Thoracic aorta (tissue), 2 donors: Measurements from ENCODE around the gene RNF157. TPM values are rescaled to one million over a fixed set of nuclear protein-coding genes. Genes with fewer than 3 reads are reported as not detected.

Experiments
- ATAC-seq: fragments of 150-250 bp; one replicate; pipeline ENCODE4 v1.8.0; 2017; ENCODE audit warnings: low read depth; ENCODE audit not compliant: insufficient number of reproducible peaks, low FRiP score
- DNase-seq: peaks from one replicate; pipeline ENCODE4 v3.0.0-alpha.2; 2020; ENCODE audit warnings: low spot score
- H3K27ac ChIP-seq, 2 donors: fragments of 200-600 bp; sonication (generic); 1 replicate in 1 of 2; 2 replicates in 1 of 2; pipeline ENCODE4 v1.5.1; 2016; ENCODE audit warnings: mild to moderate bottlenecking in 2 of 2, moderate library complexity in 2 of 2
- H3K27me3 ChIP-seq: fragments of 200-600 bp; sonication (generic); replicated peaks from 2 replicates; pipeline ENCODE4 v1.6.0; 2016; ENCODE audit warnings: mild to moderate bottlenecking; ENCODE audit not compliant: insufficient read depth
- H3K36me3 ChIP-seq: fragments of 200-600 bp; sonication (generic); one replicate; pipeline ENCODE4 v1.5.1; 2016
- H3K4me1 ChIP-seq, 2 donors: fragments of 200-600 bp; sonication (generic); 1 replicate in 1 of 2; 2 replicates in 1 of 2; pipeline versions ENCODE4 v1.5.1 to v1.6.0; 2016; ENCODE audit warnings: low read depth in 2 of 2, mild to moderate bottlenecking in 1 of 2; ENCODE audit not compliant: control insufficient read depth in 1 of 2
- H3K4me3 ChIP-seq: fragments of 200-600 bp; sonication (generic); 2 replicates; pipeline ENCODE4 v1.5.1; 2016; ENCODE audit warnings: mild to moderate bottlenecking
- H3K9me3 ChIP-seq: fragments of 200-600 bp; sonication (generic); 2 replicates; pipeline ENCODE4 v1.5.1; 2016
- total RNA-seq, 2 donors: library from RNA; depleted of rRNA; stranded (reverse); fragments of >200 nt; gene quantifications; one replicate each; pipeline versions ENCODE4 v1.1.0 to v1.2.3, GENCODE V29; 2016
- TF ChIP-seq, protein P1 (sequence below): fragments of 200-600 bp; sonication (generic); IDR thresholded peaks from one replicate; pipeline ENCODE4 v1.5.1; 2019; ENCODE audit warnings: antibody characterized with exemption

RNF157 gene
- total RNA-seq, 2 donors from 2014 or later, result 0.41 to 1.9 TPM

DNA sequence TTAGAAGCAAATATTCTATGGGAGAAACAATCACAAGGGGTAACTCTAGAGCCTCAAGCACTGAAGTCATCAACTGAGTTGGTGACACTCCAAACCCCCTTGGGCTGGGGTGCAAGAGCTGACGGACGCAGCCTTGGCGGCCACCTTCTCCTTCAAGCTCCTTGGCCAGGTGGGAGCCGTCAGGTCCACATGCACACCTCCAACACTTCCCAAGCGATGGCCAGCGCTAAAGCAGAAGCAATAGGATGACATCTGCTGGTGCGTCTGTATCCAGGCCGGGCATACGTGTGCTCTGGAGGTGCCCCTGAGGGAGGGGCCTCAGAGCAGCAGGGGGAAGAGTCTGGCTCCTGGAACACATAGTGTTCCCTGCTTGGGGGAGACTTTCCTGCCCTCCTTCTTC is 87.1 kb downstream of the RNF157 start:
- H3K27ac ChIP-seq, result no peak overlapping the region
- no peaks in the 10 kb centered on the region for H3K36me3 ChIP-seq
- no peaks in the 10 kb centered on the region for H3K27me3 ChIP-seq
- DNase-seq (no peak), ATAC-seq (no peak)
- H3K9me3 ChIP-seq, result no peaks in the 10 kb centered on the region
- H3K4me1 ChIP-seq, result peaks cover 0 to 14% of the 10 kb centered on the region in 2 donors
- no peak overlapping the region for H3K4me3 ChIP-seq
- TF ChIP-seq, protein P1, sequence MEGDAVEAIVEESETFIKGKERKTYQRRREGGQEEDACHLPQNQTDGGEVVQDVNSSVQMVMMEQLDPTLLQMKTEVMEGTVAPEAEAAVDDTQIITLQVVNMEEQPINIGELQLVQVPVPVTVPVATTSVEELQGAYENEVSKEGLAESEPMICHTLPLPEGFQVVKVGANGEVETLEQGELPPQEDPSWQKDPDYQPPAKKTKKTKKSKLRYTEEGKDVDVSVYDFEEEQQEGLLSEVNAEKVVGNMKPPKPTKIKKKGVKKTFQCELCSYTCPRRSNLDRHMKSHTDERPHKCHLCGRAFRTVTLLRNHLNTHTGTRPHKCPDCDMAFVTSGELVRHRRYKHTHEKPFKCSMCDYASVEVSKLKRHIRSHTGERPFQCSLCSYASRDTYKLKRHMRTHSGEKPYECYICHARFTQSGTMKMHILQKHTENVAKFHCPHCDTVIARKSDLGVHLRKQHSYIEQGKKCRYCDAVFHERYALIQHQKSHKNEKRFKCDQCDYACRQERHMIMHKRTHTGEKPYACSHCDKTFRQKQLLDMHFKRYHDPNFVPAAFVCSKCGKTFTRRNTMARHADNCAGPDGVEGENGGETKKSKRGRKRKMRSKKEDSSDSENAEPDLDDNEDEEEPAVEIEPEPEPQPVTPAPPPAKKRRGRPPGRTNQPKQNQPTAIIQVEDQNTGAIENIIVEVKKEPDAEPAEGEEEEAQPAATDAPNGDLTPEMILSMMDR, result no peak

DNA sequence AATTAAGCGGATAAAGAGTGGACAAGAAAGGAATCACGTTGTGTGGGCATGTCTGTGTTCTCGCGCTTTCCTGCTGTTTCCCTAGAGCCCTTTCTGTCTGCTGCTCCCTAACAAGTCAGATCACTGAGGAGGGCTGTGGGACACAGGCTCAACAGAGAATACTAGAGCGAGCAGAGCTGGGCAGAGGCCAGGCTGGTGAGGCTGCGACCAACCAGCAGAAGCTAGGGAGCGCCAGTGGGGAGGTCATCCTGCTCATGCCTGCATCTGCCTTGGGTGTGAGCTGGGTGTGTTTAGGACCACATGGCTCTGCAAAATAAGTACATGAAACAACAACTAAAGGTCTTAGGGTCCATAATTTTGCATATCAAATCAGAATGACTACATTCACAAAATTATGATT is 87.7 kb downstream of the RNF157 start:
- no peaks in the 10 kb centered on the region for H3K9me3 ChIP-seq
- no peaks in the 10 kb centered on the region for H3K27me3 ChIP-seq
- TF ChIP-seq, protein P1, result no peak
- H3K36me3 ChIP-seq, result no peaks in the 10 kb centered on the region
- no peak for DNase-seq
- H3K27ac ChIP-seq, result no peak overlapping the region
- no peak for ATAC-seq
- H3K4me1 ChIP-seq, result peaks cover 0 to 14% of the 10 kb centered on the region in 2 donors
- H3K4me3 ChIP-seq, result no peak overlapping the region

DNA sequence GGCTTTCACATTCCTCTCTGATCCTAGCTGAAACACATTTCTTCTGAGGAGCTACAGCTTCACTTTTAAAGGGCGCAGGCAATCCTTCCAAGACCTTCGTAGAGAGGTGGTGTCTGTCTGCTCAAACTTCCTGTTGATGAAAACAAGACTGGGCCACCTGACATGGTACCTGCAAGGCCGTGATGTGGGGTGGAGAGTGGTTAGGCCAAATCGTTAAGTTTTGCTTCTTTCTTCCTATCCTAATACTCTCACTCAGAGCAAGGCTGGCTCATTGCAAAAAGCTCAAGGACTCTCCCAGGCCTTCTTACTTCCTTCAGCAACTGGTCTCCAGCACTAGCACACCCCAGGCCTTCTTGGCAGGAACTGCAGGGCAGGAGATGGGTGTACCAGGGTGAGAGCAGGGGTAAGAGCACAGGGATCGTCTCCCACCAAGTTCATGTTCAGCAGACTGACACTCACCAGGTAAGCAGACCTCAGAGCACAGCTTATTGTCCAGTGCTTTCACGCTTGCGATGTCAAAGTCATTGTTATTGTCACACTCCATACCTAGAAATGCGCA is 88.3 kb downstream of the RNF157 start:
- H3K4me1 ChIP-seq, result peaks cover 0 to 14% of the 10 kb centered on the region in 2 donors
- H3K36me3 ChIP-seq, result no peaks in the 10 kb centered on the region
- DNase-seq (no peak), ATAC-seq (no peak)
- no peak overlapping the region for H3K4me3 ChIP-seq
- TF ChIP-seq, protein P1, result no peak
- H3K27ac ChIP-seq, result no peak overlapping the region
- H3K27me3 ChIP-seq, result no peaks in the 10 kb centered on the region
- H3K9me3 ChIP-seq, result no peaks in the 10 kb centered on the region

DNA sequence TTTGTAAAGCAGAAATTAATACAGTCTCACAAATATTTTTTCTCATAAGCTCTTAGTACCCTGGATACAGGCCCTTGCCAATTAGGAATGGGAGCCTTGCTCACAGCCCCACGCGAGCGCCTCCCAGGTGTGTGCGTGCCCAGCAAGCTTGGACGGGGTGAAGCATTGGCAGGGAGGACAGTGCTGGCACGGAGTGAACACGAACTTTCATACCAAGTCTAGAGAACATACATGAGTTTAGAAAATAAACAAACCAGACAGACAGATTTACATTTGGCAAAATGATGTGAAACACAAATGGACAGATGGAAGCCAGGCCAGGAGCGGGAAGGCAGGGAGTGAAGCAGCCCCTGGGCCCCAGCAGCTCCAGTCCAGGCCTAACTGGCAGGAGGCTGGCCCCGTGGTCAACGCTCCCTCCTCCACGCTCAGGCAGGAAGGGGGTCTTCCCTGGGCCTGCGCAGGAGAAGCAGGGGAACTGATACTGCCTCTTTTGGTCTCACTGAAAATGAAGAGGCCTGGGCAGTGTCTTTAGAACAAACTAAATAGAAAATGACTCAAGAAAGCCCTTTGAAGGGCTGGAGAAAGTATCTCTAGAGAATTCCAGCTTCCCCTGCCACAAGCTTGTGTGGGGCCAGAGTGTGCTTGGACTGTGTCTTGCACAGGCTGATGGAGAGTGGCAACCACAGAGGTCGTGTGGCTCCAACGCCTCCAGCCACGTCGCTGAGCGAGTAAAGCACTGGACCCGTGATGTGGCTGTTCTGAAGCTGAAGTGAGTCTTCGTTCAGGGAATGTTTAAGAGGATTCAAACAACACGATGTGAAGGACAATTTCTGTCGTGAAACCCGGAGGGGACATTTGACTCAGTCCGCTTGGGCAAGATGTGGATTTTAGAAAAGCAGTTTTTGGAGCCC is 89.3 kb downstream of the RNF157 start:
- no peaks in the 10 kb centered on the region for H3K36me3 ChIP-seq
- H3K27ac ChIP-seq, result no peak overlapping the region
- TF ChIP-seq, protein P1, result no peak
- H3K4me1 ChIP-seq, result peaks cover 0 to 14% of the 10 kb centered on the region in 2 donors
- DNase-seq (no peak), ATAC-seq (no peak)
- H3K4me3 ChIP-seq, result no peak overlapping the region
- no peaks in the 10 kb centered on the region for H3K27me3 ChIP-seq
- H3K9me3 ChIP-seq, result no peaks in the 10 kb centered on the region

DNA sequence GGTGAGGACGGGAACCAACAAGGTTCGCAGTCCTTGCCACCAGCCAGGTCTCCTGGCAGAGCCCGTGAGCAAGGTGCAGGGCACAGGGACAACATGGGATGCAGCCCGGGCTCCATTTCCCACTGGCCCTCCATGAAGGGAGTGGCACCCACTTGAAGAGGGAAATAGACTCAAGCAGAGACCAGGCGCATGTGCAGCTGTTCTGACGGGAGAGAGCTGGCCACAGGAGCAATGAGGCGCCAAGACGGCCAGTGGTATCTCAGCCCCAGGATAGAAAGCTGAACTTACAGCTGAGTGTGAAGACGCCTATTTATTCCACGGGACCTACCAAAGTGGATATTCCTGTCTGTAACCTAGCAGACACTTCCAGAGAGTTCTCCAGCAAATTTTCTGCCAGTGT is 91.1 kb downstream of the RNF157 start:
- Histone ChIP-seq H3K36me3 (no peaks in the 10 kb centered on the region), H3K4me3 (no peak overlapping the region), H3K27ac (no peak overlapping the region), H3K9me3 (no peaks in the 10 kb centered on the region), H3K4me1 (peaks cover 0 to 14% of the 10 kb centered on the region in 2 donors), H3K27me3 (no peaks in the 10 kb centered on the region)
- ATAC-seq (no peak), DNase-seq (no peak)
- TF ChIP-seq, protein P1, result no peak
